T-helper 1 cell treated with Interleukin-12 subunit alpha and Interleukin-12 subunit beta and Interleukin-4 antibody, amounts not matched to agents 30 μg/mL and 1 μg/mL, for 36 hours (primary cell): ENCODE measurements around the gene TBC1D7.

Experiments
- H3K27ac Mint-ChIP-seq: one replicate; pipeline ENCODE4 v1.8.0; 2021; ENCODE audit warnings: mild to moderate bottlenecking, mixed read lengths
- H3K27me3 Mint-ChIP-seq: one replicate; pipeline ENCODE4 v1.8.0; 2021; ENCODE audit warnings: low read depth, mixed read lengths
- H3K36me3 Mint-ChIP-seq: one replicate; pipeline ENCODE4 v1.8.0; 2021; ENCODE audit warnings: low read depth, mixed read lengths
- H3K4me1 Mint-ChIP-seq: one replicate; pipeline ENCODE4 v1.8.0; 2021; ENCODE audit warnings: low read depth, mixed read lengths
- H3K4me3 Mint-ChIP-seq: one replicate; pipeline ENCODE4 v1.8.0; 2021; ENCODE audit warnings: mild to moderate bottlenecking, moderate library complexity, mixed read lengths
- H3K9me3 Mint-ChIP-seq: one replicate; pipeline ENCODE4 v1.8.0; 2021; ENCODE audit warnings: mixed read lengths

TBC1D7 gene

DNA sequence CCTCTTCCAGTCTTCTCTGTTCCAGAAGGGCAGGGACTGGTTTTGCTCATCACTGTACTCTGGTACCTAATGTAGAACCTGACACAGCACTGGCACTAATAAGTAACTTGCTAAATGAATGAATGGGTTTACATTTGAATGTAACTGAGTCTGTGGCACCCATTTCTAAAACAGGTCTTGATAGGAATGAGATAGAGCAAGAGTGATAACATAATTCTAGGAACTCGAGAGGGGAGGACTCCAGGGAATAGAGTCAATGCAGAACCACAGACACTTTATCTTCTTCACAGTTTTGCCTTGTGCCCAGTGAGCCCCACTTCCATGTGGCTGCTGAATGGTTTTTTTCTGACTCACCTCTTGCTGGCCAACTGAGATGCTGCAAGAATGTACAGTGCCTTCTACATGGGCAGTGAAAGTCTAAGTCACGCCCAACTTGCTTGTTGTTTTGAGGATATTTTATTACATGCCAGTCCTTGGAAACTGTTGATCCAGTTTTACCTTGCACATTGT, 61.1 kb downstream of the TBC1D7 start:
- Mint-ChIP-seq H3K27ac (no peak overlapping the region), H3K36me3 (peaks cover 9% of the 10 kb centered on the region), H3K4me1 (peaks cover 6% of the 10 kb centered on the region), H3K9me3 (peaks cover 7% of the 10 kb centered on the region), H3K4me3 (no peak overlapping the region), H3K27me3 (peaks cover 27% of the 10 kb centered on the region)

DNA sequence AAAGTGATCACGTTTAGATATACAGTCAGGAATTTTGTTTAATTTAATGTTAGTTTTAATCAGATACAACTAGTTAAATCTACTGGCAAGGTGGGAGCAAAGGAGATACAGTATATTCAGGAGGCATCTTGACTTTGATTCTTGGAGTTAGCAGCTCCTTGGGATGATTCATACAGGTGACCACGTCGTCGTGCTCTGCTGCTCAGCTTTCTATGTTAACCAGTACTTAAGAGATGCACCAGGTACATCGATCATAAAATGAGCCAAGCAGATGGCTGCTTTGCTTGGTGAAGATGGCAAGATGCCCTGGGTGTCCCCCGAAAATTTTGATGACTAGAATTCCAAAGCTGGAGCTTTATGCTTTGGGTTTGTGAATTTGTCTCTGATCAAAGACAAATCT, 64.7 kb downstream of the TBC1D7 start:
- Mint-ChIP-seq H3K4me1 (peaks cover 12% of the 10 kb centered on the region), H3K36me3 (peaks cover 8% of the 10 kb centered on the region), H3K4me3 (no peak overlapping the region), H3K27ac (no peak overlapping the region), H3K9me3 (peaks cover 7% of the 10 kb centered on the region), H3K27me3 (peaks cover 18% of the 10 kb centered on the region)

DNA sequence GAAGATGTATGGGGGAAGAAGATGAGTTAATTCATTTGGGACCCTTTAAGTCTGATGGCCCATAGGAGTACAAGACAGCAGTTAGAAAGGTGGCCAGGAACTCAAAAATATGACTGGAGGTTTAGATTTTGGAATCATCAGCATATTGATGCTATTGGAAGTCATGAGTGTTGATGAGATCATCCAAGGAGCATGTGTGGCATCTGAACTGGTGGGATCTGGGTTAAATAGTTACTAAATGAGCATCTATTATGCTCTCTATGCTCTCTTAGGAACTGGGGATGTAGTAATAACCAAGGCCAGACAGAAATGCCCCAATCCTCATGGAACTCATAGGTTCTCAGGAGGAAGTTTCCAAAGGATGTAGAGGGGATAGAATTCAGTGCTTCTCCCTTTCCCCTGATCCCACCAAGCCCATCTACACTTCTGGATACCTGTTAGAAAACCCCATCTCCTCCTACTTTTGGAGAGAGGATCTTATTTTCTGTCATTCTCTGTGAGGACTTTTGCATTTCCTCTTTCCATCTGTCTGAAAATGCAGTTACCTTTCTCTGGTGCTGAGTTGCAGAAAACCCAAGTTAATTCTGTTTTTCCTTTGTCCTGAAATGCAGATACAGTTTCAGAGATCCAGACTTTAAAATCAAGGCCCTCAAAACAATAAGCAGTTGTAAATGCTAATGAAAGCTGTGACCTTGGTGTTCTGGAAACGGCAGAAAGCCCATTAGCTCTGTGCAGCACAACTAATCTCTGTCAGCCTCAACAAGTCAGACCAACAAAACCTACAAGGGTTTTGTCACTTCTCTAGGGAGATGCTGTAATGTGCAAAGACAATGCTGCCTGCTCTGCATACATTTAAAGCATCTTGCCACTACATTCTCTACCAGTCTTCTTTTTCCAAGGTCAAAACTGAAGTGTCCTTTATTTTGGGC, 65.8 kb downstream of the TBC1D7 start:
- H3K4me1 Mint-ChIP-seq = peaks cover 12% of the 10 kb centered on the region
- H3K36me3 Mint-ChIP-seq = peaks cover 8% of the 10 kb centered on the region
- H3K27me3 Mint-ChIP-seq = peaks cover 20% of the 10 kb centered on the region
- no peak overlapping the region for H3K27ac Mint-ChIP-seq
- H3K4me3 Mint-ChIP-seq = no peak overlapping the region
- peaks cover 7% of the 10 kb centered on the region for H3K9me3 Mint-ChIP-seq

GRCh38 chr6:13261464-13261994, 66.8 kb downstream of the TBC1D7 start:
- no peak overlapping the region for H3K27ac Mint-ChIP-seq

DNA sequence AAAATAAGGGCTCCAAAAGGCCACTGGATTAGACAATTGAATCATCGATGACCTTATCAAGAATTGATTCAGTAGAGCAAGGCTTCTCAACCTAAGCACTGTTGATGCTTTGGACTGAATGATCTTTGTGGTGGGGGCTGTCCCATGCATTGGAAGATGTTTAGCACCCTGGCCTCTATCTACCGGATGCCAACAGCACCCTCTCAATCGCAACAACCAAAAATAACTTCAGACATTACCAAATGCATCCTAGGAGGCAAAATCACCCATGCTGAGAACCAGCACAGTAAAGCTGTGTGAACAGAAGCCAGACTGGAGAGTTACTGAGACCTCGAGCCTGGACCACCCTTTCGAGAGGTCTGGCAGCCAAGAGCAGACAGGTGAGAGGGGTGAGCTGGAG, 67.5 kb downstream of the TBC1D7 start:
- no peaks in the 10 kb centered on the region for H3K9me3 Mint-ChIP-seq
- H3K4me3 Mint-ChIP-seq = no peak overlapping the region
- H3K36me3 Mint-ChIP-seq = no peaks in the 10 kb centered on the region
- H3K27me3 Mint-ChIP-seq = peaks cover 11% of the 10 kb centered on the region
- no peak overlapping the region for H3K27ac Mint-ChIP-seq
- peaks cover 8% of the 10 kb centered on the region for H3K4me1 Mint-ChIP-seq

More at GRCh38 chr6:13261464-13261994, 66.8 kb downstream of the TBC1D7 start:
- peaks cover 17% of the 10 kb centered on the region for H3K27me3 Mint-ChIP-seq
- peaks cover under 1% of the 10 kb centered on the region for H3K9me3 Mint-ChIP-seq
- no peak overlapping the region for H3K4me3 Mint-ChIP-seq
- peaks cover 8% of the 10 kb centered on the region for H3K4me1 Mint-ChIP-seq
- H3K36me3 Mint-ChIP-seq = no peaks in the 10 kb centered on the region

- Mint-ChIP-seq H3K9me3 (no peaks in the 10 kb centered on the region), H3K27me3 (peaks cover 11% of the 10 kb centered on the region), H3K27ac (no peak overlapping the region), H3K4me3 (no peak overlapping the region), H3K36me3 (no peaks in the 10 kb centered on the region), H3K4me1 (peaks cover 8% of the 10 kb centered on the region)
Observed at GRCh38 chr6:13260101-13260598, 68.2 kb downstream of the TBC1D7 start.

DNA sequence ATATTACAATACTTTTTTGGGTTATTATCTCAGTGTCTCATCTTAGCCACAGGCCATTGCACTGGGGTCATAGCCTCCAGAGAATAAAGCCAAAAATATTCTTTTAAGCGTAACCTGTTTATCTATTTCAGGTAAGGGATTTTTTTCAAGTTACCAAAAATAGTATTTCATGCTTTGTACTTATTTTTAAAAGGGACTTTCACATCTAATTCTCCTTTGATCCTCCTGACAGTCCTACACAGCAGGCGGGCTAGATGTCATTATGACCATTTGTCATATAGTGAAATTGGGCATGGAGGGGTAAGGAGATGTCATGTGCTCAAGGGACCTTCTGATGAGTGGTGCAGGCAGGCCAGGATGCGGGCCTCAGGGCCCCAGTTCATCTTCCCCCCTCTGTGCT, 68.9 kb downstream of the TBC1D7 start:
- H3K4me1 Mint-ChIP-seq = peaks cover 8% of the 10 kb centered on the region
- H3K36me3 Mint-ChIP-seq = no peaks in the 10 kb centered on the region
- no peaks in the 10 kb centered on the region for H3K9me3 Mint-ChIP-seq
- H3K27me3 Mint-ChIP-seq = peaks cover 11% of the 10 kb centered on the region
- no peak overlapping the region for H3K4me3 Mint-ChIP-seq
- H3K27ac Mint-ChIP-seq = no peak overlapping the region

GRCh38 chr6:13256266-13257001, 71.9 kb downstream of the TBC1D7 start:
- Mint-ChIP-seq H3K9me3 (no peaks in the 10 kb centered on the region), H3K36me3 (no peaks in the 10 kb centered on the region), H3K27me3 (peaks cover 13% of the 10 kb centered on the region), H3K4me1 (peaks cover 3% of the 10 kb centered on the region), H3K4me3 (no peak overlapping the region), H3K27ac (no peak overlapping the region)
